Cardiac septum (tissue), 1 donor: ENCODE results near the gene DMWD. TPM values are rescaled to one million over a fixed set of nuclear protein-coding genes. Genes with fewer than 3 reads are reported as not detected.
"Not testable (repeated sequence)": the region's sequence is repeated elsewhere in the genome, so short reads cannot be mapped to it uniquely, and the experiment has no call there.

Experiments used
- DNase-seq: peaks from one replicate; pipeline ENCODE4 v3.0.0-alpha.2; 2020; ENCODE audit warnings: low spot score
- intact Hi-C: fragments of 100-400 bp; cut with DNase I; formaldehyde crosslinking; loops from one replicate; pipeline ENCODE4 v1.14.0; 2022
- total RNA-seq: library from RNA; stranded (reverse); fragmentation: NEBNext Ultra II Directional; extraction: Animal tissue kit (Norgen Biotek cat#: 25700); gene quantifications from one replicate; pipeline ENCODE4 v1.2.1, GENCODE V29; 2021
- donor health status: DM: no; HTN: no; CAD: no.

The DMWD gene
- total RNA-seq, 1 donor from 2014 or later: 120 TPM

DNA sequence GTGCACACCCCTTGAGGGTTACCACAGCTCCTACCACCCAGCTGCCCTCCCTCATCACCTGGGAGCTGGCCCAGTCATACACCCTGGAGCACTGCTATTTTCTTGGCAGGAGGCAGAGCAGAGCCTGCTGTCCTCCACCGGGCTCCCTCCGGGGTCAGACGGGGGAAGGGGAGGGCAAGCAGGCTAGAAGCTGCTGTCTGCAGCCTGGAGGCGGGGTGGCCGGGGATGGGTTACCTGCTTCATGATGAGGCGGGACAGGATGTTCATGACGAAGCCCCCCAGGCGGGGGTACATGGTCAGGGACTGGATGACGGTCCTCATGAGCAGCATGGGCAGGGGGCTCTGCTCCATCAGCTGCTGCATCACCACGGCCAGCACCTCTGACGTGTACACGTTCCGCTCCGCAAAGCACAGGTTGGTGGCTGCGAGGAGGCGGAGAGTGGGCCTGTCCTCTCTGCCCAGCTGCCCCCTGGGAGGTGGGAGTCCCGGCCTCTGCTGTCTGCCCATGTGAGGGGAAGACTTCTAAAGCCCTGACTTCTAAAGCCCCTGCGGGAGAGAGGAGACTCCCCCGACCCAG is 25.2 kb upstream of the DMWD start:
- no peak for DNase-seq
- intact Hi-C loops: loop anchor here (1.0 to 2.0 kb wide), 2 partner anchors 48 to 65 kb away; no protein-coding TSS in a partner anchor

DNA sequence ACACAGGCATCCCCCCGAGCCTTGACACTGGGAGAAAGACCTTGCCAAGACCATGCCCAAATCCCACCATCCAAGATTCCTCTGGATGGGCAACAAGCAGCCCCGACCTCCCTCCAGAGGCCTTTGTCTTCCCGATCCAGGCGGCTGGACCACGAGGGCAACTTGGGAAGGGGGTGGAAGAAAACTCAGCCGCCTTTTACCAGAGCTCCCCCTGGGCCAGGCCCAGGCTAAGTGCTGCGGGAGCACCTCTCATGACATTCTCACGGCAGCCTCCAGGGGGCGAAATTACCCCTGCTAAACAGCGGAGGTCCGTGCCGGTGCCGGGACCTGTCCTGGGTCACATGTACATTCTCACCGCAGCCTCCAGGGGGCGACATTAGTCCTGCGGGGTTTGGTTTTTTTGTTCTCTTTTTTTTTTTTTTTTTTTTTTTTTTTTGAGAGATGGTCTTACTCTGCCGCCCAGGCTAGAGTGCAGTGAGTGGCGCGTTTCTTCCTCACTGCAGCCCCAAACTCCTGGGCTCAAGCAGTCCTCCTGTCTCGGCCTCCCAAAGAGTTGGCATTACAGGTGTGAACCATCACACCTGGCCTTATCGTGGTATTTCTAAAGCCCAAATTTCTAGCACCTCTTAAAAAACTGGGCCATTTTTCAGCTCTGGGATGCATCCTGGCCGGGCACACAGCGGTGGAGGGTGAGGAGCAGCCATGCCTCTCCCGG is 24.5 kb upstream of the DMWD start:
- peak; percentile 96 for DNase-seq
- intact Hi-C loops: loop anchor here (1.0 to 2.0 kb wide), 2 partner anchors 47 to 66 kb away; no protein-coding TSS in a partner anchor

DNA sequence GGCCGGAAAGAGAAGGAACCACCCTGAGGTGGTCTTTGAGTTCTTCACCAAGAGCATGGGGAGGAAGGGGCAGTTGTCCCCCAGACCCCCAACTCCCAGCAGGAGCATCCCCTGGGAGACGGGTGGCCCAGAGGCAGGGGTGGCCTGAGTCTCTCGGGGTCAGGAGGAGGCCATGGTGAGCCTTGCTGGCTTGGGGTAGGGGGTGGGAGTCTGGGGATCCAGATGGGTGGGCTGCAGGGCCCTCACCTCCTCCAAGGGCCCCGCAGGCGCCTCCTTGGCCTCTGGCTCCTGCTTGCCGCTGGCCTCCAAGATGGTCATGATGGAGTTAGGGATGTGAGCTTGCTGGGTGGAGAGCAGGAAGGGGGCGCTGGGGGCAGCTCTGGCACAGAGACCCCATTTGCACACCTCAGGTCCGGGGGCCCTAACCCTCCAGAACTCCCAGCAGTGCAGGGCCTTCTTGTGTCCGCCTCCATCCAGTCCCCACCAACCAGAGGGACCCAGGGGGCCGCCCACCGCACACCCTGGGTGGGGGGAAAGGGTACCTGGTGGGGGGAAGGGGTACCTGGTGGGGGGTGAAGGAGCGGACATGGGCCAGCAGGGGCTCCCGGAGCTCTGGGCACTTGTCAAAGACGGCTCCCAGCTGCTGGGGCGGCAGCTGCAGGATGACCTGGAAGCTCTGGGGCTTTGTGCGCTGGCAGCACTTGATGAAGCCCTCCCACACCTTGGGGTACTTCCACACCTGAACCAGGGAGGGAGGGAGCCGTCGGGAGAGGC is 23.8 kb upstream of the DMWD start:
- intact Hi-C loops: loop anchor here (1.0 to 2.0 kb wide), 2 partner anchors 46 to 66 kb away; no protein-coding TSS in a partner anchor
- no peak for DNase-seq

DNA sequence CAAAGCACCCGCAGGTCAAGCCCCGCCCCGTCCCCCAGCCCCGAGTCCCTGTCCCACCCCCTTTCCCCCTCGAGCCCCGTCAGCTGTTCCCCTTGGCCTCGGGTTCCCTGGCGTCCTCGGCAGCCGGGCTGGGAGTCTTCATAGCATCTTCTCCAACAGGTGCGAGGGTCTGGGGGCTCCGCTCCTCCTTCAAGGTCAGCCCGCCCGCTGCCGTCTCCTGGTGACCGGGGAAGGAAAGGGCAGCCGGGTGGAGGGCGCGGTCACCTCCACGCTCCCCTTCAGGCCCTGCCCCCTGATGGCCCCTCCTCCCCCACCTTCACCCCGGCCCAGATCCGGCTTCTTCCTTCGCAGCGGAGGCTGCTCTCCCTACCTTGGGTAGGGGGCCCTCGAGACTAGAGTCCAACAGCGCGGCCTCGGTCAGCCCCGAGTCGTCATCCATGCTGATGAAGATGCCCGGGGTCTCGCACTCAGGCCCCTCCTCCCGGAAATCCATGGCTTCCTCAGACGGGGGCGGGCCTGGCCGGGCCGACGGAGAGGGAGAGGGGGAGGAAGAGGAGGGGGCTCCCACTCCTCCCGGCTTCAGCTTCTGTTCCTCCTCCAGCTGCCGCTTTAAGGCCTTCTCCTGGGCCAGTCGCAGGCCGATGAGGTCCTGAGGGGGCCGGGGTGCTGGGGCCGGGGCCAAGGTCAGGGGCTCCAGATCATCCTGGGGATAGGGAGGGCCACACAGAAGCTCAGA is 23.0 kb upstream of the DMWD start:
- no peak for DNase-seq
- intact Hi-C loops: loop anchor here (2.0 kb wide), 1 partner anchor 67 kb away; no protein-coding TSS in a partner anchor

GRCh38 chr19:45814851-45815480 is 22.3 kb upstream of the DMWD start, which contains the start of gene RSPH6A:
RSPH6A (minus strand) TSS chr19:45815308; CDS start chr19:45815176, 132 bp downstream.
- intact Hi-C loops: no loop called here
- no peak for DNase-seq

DNA sequence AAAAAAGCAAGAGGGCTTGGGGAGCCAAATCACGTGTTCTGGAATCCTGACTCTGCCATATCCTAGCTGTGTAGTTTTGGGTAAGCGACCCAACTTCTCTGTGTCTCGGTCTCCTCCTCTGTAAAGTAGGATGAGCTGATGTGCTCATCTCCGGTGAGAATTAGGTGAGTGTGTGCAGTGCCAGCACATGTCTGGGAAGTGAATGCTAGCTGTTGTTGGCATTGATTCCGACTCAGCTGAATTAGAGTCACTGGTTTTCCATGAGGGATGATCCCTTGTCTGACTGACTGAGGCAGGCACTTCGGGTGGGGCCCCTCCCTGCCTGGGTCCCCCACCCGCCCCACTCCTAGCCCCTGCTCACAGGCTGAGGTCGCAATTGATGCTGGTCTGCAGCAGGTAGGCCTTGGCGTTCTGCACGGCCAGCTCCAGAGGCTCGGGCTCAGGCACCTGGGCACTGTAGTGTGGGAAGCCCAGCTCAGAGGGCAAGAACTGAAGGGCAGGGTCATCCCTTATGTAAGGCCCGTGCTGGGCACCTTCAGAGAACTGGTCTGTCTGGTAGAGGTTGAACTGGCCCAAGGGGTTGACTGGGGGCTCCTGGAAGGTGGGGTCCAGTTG is 21.6 kb upstream of the DMWD start:
- intact Hi-C loops: no loop called here
- DNase-seq: no peak

GRCh38 chr19:45812297-45812696 is 19.7 kb upstream of the DMWD start:
- DNase-seq: no peak
- intact Hi-C loops: no loop called here

- no peak for DNase-seq
- intact Hi-C loops: no loop called here
These were observed 17.1 kb upstream of the DMWD start for GRCh38 chr19:45809643-45810159.

GRCh38 chr19:45805719-45806118 is 13.1 kb upstream of the DMWD start:
- DNase-seq: no peak
- intact Hi-C loops: no loop called here

DNA sequence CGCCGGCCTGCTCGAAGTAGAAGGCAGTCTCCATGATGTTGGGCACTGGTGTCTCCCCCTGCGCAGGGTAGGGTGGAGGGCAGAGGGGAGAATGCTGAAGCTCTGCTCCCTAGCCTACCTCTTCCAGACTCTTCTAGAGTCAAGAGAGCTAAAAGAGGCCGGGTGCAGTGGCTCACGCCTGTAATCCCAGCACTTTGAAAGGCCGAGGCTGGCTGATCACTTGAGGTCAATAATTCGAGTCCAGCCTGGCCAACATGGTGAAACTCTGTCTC is 12.2 kb upstream of the DMWD start:
- intact Hi-C loops: no loop called here
- no peak for DNase-seq

- intact Hi-C loops: no loop called here
These were observed 11.7 kb upstream of the DMWD start for GRCh38 chr19:45804140-45804958.

GRCh38 chr19:45801603-45802175 is 9.0 kb upstream of the DMWD start:
- intact Hi-C loops: no loop called here
- DNase-seq: no peak

More at GRCh38 chr19:45804140-45804958, 11.7 kb upstream of the DMWD start:
- no peak for DNase-seq

GRCh38 chr19:45800070-45800553 is 7.5 kb upstream of the DMWD start:
- intact Hi-C loops: no loop called here
- no peak for DNase-seq

- intact Hi-C loops: loop anchor here (1.0 to 5.0 kb wide), 2 partner anchors 29 to 37 kb away; no protein-coding TSS in a partner anchor
- not testable (repeated sequence) for DNase-seq
These were observed 6.9 kb upstream of the DMWD start for GRCh38 chr19:45799541-45799940.

DNA sequence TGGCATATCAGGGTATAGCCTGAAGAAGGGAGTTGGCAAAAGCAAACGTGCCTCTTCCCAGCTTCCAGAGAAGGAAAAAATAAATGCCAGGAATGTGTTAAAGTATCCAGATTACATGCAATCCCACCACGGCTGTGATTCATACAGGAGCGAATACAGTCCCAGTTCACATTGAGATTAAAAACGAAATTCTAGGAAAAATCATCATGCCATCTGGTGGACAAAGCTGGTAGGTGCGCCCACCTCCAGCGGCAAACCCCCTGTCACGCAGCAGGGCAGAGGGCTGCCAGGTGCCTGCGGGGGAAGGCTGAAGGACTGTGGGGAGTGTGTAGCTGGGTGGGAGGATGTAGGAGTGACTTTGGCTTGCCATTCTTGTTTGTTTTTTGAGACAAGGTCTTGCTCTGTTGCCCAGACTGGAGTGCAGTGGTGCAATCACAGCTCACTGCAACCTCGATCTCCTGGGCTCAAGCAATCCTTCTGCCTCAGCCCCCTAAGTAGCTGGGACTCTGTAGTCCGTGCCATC is 6.4 kb upstream of the DMWD start:
- intact Hi-C loops: loop anchor here (1.0 to 5.0 kb wide), 2 partner anchors 29 to 37 kb away; no protein-coding TSS in a partner anchor
- no peak for DNase-seq

GRCh38 chr19:45794627-45795026 is 2.0 kb upstream of the DMWD start:
- no peak for DNase-seq
- intact Hi-C loops: loop anchor here (5.0 kb wide), 1 partner anchor 32 kb away; no protein-coding TSS in a partner anchor

DNA sequence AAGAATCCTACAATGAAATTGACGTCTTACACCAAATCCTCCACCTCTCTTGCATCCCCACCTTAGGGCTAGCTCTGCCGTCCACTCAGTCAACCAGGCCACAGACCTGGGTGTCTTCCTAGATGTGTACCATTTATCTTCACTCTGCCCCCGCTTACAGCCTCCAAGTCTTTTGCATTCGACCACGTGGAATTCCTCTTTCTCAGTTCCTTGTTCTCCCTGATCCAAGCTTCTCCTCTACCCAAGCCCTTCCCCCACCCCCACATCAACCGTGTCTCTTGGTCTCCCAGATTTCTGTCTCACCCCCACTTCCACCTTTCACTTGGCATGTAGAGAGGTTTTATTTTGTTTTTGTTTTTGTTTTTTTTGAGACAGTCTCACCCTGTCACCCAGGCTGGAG is 1.2 kb upstream of the DMWD start:
- intact Hi-C loops: no loop called here
- DNase-seq: no peak
